GM12878 (cell line): Measurements from ENCODE around the gene SCARB1. TPM values are rescaled to one million over a fixed set of nuclear protein-coding genes. Genes with fewer than 3 reads are reported as not detected.

Experiments used
- ATAC-seq: fragments of 200-7000 bp; cut with Tn5 transposase; 3 replicates; pipeline ENCODE4 v1.9.1; 2020; ENCODE audit warnings: mild to moderate bottlenecking, moderate library complexity
- BruUV-seq: library from RNA; stranded (reverse); fragments of 400-500 nt; replicated peaks from 2 replicates; lab custom pipeline; 2021; lab: Mats Ljungman, UMichigan
- CTCF ChIA-PET: fragments of 300-600 bp; sonication (Branson Sonifier 250); formaldehyde crosslinking; extraction: SDS; loops from one replicate; lab custom pipeline; 2021; ENCODE audit warnings: inconsistent platforms; lab: Yijun Ruan, JAX
- POLR2A ChIA-PET: fragments of 350-600 bp; formaldehyde crosslinking; extraction: SDS; loops from one replicate; lab custom pipeline; 2021; ENCODE audit warnings: inconsistent platforms; lab: Charles Lee
- RAD21 ChIA-PET: fragments of 300-600 bp; sonication (Branson Sonifier 250); formaldehyde crosslinking; loops from one replicate; lab custom pipeline; 2023; ENCODE audit warnings: antibody characterized with exemption; ENCODE audit not compliant: unreplicated experiment; lab: Charles Lee
- SMC1A ChIA-PET: fragments of 300-600 bp; sonication (Branson Sonifier 250); formaldehyde crosslinking; loops from one replicate; lab custom pipeline; 2023; ENCODE audit not compliant: unreplicated experiment, uncharacterized antibody; lab: Charles Lee
- DNase-seq: peaks from one replicate; pipeline ENCODE4 v3.0.0-alpha.2; 2011; ENCODE audit warnings: low read depth, low spot score
- FAIRE-seq: peaks from 3 replicates; lab custom pipeline; 2011; peaks lifted over from hg19 to GRCh38; lab: Jason Lieb, UNC
- H2AFZ ChIP-seq: 2 replicates; pipeline ENCODE4 v1.6.0; 2011; ENCODE audit warnings: low read depth, low read length, control low read depth; ENCODE audit not compliant: control insufficient read depth
- H3K27ac ChIP-seq: 2 replicates; pipeline ENCODE4 v1.5.1; 2011; ENCODE audit warnings: control low read depth; ENCODE audit not compliant: control insufficient read depth, insufficient read depth
- H3K27me3 ChIP-seq, 2 experiments: replicated peaks in 1 of 2; 2 replicates each; pipeline versions ENCODE4 v1.6.0 to v1.6.1; 2011; ENCODE audit warnings: low read length in 1 of 2; ENCODE audit not compliant: control insufficient read depth in 2 of 2, insufficient read depth in 2 of 2
- H3K36me3 ChIP-seq, 2 experiments: 2 replicates each; pipeline ENCODE4 v1.5.1; 2011; ENCODE audit warnings: low read length in 1 of 2; ENCODE audit not compliant: control insufficient read depth in 2 of 2, insufficient read depth in 2 of 2
- H3K4me1 ChIP-seq: 2 replicates; pipeline ENCODE4 v1.6.1; 2011; ENCODE audit warnings: mild to moderate bottlenecking, low read length, moderate library complexity, mixed read lengths; ENCODE audit not compliant: control insufficient read depth, insufficient read depth
- H3K4me2 ChIP-seq: 2 replicates; pipeline ENCODE4 v1.6.0; 2011; ENCODE audit warnings: control low read depth; ENCODE audit not compliant: control insufficient read depth, insufficient read depth
- H3K4me3 ChIP-seq: fragments of 200-600 bp; sonication (generic); 2 replicates; pipeline ENCODE4 v1.5.1; 2016
- H3K79me2 ChIP-seq: 2 replicates; pipeline ENCODE4 v1.6.0; 2011; ENCODE audit warnings: low read length; ENCODE audit not compliant: control insufficient read depth, insufficient read depth
- H3K9ac ChIP-seq: 2 replicates; pipeline ENCODE4 v1.8.0; 2011; ENCODE audit warnings: low read length, control low read depth, mixed read lengths; ENCODE audit not compliant: control insufficient read depth, insufficient read depth
- H3K9me3 ChIP-seq: replicated peaks from 3 replicates; pipeline ENCODE4 v1.5.1; 2011; ENCODE audit warnings: mild to moderate bottlenecking, low read length; ENCODE audit not compliant: control insufficient read depth, insufficient read depth
- H4K20me1 ChIP-seq: 2 replicates; pipeline ENCODE4 v1.6.0; 2011; ENCODE audit not compliant: control insufficient read depth, insufficient read depth
- ASH2L ChIP-seq: fragments of 300-600, 200-600 bp; sonication (generic); IDR thresholded peaks from 2 replicates; pipeline ENCODE4 v1.6.1; 2017; ENCODE audit warnings: low read depth, mild to moderate bottlenecking, borderline replicate concordance
- CBX5 ChIP-seq: sonication (generic); IDR thresholded peaks from 2 replicates; pipeline ENCODE4 v1.6.1; 2016; ENCODE audit warnings: low read depth, moderate library complexity, mild to moderate bottlenecking, inconsistent platforms
- RAD21 ChIP-seq: IDR thresholded peaks from 2 replicates; pipeline ENCODE4 v1.6.1; 2011; ENCODE audit warnings: mild to moderate bottlenecking, low read depth, low read length, moderate library complexity; ENCODE audit not compliant: insufficient read depth
- SIX5 ChIP-seq: IDR thresholded peaks from 2 replicates; pipeline ENCODE4 v1.6.1; 2011; ENCODE audit warnings: mild to moderate bottlenecking, low read depth, low read length, moderate library complexity; ENCODE audit not compliant: severe bottlenecking
- SREBF1 ChIP-seq: IDR thresholded peaks from 2 replicates; pipeline ENCODE4 v1.6.1; 2012; ENCODE audit warnings: mild to moderate bottlenecking, low read length
- WGBS: methylation state at CpG from one replicate; pipeline ENCODE4 v1.1.6; 2016; ENCODE audit warnings: low lambda C conversion rate; ENCODE audit not compliant: insufficient replicate concordance, insufficient coverage; ENCODE audit errors: missing lambda C conversion rate; 5-methylcytosine and 5-hydroxymethylcytosine counted together
- in situ Hi-C: fragments of 300-500 bp; cut with MboI; formaldehyde crosslinking; loops from 9 replicates; pipeline ENCODE4 v1.14.3; 2018; ENCODE audit warnings: mixed read lengths
- intact Hi-C: fragments of 100-400 bp; cut with micrococcal nuclease; formaldehyde crosslinking; loops from one replicate; pipeline ENCODE4 v1.14.2; 2022; ENCODE audit not compliant: unreplicated experiment
- polyA plus RNA-seq, 11 experiments: library from polyadenylated mRNA; depleted of rRNA in 4 of 11; unstranded in 6 of 11; stranded (reverse) in 5 of 11; fragments of >200 nt; fragmentation: Nextera tagmentation in 4 of 11; fragmentation: Illumina TruSeq in 1 of 11; extraction: Ambion mirVana in 4 of 11; extraction: Trizol in 1 of 11; gene quantifications; 1 replicate in 1 of 11; 2 replicates in 10 of 11; pipeline versions ENCODE4 v1.2.1 to v1.2.3, GENCODE V29; 2011 to 2016; ENCODE audit warnings: inconsistent platforms in 2 of 11, missing spikeins in 2 of 11, low read depth in 1 of 11
- total RNA-seq, 4 experiments: library from RNA; depleted of rRNA in 3 of 4; stranded (reverse); fragments of >200 nt in 3 of 4; fragmentation: Illumina TruSeq in 1 of 4; extraction: Trizol in 1 of 4; gene quantifications; 2 replicates each; pipeline versions ENCODE4 v1.2.1 to v1.2.3, GENCODE V29; 2013 to 2021
- TF ChIP-seq, protein P1 (sequence below): IDR thresholded peaks from 2 replicates; pipeline ENCODE4 v1.6.1; 2011; ENCODE audit warnings: mild to moderate bottlenecking, low read depth, low read length, moderate library complexity; ENCODE audit not compliant: insufficient replicate concordance
- TF ChIP-seq, protein P2 (sequence below): fragments of 450-650 bp; IDR thresholded peaks from 2 replicates; pipeline ENCODE4 v1.6.1; 2017; ENCODE audit warnings: mild to moderate bottlenecking, moderate library complexity

SCARB1 gene
- total and polyA plus RNA-seq, 10 of the 15 experiments (the other 5 are each of a cell fraction or from before 2014, with no cell fraction given), result 0.34 to 104 (median 63.1) TPM

DNA sequence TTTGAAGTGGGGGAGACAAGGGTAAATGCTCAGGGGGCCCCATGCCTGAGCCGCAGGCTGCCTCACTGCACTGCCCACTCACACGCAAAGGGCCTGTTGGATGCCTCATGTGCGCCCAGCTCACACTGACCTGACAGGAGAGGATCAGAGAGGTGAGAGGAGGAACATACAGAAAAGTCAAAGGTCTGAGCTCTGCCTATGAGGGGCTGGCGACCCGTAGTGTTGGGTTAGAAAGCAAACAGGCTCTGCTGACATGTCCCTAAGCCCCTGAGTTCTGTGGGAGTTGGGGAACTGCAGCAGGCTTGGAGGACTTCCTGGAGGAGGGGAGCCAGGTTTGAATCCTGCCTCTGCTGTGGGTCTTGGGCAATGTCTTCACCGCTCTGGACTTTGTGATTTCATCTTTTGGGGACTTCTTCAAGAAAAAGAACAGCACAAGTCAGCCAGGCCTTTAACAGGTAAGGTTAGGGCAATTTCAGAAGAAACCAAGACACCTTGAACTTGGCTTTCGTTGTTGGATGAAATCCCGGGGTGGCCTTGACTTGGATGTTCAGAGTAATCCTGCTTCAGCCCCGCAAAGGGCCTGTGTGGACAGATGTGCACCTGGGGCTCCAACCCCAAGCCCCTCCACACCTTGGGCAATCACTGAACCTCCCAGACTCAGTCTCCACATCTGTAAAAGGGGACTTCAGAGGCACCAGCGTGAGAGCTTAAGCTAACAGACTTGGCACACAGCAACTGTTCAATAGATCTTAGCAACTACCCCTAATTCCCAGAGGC, 116.8 kb downstream of the SCARB1 start:
- Histone ChIP-seq H3K79me2 (no peaks in the 10 kb centered on the region), H4K20me1 (no peaks in the 10 kb centered on the region), H3K4me3 (no peak overlapping the region), H3K36me3 (no peaks in the 10 kb centered on the region), H2AFZ (no peak overlapping the region), H3K9me3 (no peaks in the 10 kb centered on the region), H3K27ac (no peak overlapping the region), H3K4me1 (peaks cover 6% of the 10 kb centered on the region), H3K4me2 (no peak overlapping the region), H3K27me3 (no peaks in the 10 kb centered on the region), H3K9ac (no peak overlapping the region)
- DNase-seq (no peak), FAIRE-seq (no peak), ATAC-seq (no peak)
- CTCF ChIA-PET, result interaction anchor here (1.0 to 2.3 kb wide), 3 partner anchors 16 to 21 kb away, joined by 3 to 6 read pairs (median 6); no protein-coding TSS in a partner anchor
- BruUV-seq, result no TSS peak
- SMC1A ChIA-PET, result interaction anchor here (1.2 kb wide), 1 partner anchor 16 kb away, joined by 3 read pairs; no protein-coding TSS in a partner anchor
- in situ Hi-C loops, result loop anchor here (10.0 kb wide), 1 partner anchor 62 kb away; no protein-coding TSS in a partner anchor
- POLR2A ChIA-PET, result no interaction called here
- RAD21 ChIA-PET, result interaction anchor here (0.9 kb wide), 1 partner anchor 91 kb away, joined by 3 read pairs; no protein-coding TSS in a partner anchor
- TF ChIP-seq, protein P1, sequence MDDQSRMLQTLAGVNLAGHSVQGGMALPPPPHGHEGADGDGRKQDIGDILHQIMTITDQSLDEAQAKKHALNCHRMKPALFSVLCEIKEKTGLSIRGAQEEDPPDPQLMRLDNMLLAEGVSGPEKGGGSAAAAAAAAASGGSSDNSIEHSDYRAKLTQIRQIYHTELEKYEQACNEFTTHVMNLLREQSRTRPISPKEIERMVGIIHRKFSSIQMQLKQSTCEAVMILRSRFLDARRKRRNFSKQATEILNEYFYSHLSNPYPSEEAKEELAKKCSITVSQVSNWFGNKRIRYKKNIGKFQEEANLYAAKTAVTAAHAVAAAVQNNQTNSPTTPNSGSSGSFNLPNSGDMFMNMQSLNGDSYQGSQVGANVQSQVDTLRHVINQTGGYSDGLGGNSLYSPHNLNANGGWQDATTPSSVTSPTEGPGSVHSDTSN, result no peak
- TF ChIP-seq RAD21, result no peak
- TF ChIP-seq, protein P2, sequence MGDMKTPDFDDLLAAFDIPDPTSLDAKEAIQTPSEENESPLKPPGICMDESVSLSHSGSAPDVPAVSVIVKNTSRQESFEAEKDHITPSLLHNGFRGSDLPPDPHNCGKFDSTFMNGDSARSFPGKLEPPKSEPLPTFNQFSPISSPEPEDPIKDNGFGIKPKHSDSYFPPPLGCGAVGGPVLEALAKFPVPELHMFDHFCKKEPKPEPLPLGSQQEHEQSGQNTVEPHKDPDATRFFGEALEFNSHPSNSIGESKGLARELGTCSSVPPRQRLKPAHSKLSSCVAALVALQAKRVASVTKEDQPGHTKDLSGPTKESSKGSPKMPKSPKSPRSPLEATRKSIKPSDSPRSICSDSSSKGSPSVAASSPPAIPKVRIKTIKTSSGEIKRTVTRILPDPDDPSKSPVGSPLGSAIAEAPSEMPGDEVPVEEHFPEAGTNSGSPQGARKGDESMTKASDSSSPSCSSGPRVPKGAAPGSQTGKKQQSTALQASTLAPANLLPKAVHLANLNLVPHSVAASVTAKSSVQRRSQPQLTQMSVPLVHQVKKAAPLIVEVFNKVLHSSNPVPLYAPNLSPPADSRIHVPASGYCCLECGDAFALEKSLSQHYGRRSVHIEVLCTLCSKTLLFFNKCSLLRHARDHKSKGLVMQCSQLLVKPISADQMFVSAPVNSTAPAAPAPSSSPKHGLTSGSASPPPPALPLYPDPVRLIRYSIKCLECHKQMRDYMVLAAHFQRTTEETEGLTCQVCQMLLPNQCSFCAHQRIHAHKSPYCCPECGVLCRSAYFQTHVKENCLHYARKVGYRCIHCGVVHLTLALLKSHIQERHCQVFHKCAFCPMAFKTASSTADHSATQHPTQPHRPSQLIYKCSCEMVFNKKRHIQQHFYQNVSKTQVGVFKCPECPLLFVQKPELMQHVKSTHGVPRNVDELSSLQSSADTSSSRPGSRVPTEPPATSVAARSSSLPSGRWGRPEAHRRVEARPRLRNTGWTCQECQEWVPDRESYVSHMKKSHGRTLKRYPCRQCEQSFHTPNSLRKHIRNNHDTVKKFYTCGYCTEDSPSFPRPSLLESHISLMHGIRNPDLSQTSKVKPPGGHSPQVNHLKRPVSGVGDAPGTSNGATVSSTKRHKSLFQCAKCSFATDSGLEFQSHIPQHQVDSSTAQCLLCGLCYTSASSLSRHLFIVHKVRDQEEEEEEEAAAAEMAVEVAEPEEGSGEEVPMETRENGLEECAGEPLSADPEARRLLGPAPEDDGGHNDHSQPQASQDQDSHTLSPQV, result no peak
- no peak for TF ChIP-seq SREBF1
- no peak for TF ChIP-seq SIX5
- TF ChIP-seq CBX5, result no peak
- no peak for TF ChIP-seq ASH2L
- 60% methylated on average over 10 of the region's 10 CpGs for WGBS
- intact Hi-C loops, result loop anchor here (5.0 kb wide), 1 partner anchor 295 kb away; no protein-coding TSS in a partner anchor
